Gastroesophageal sphincter (tissue), 4 donors: Measurements from ENCODE around the gene PIK3R2. TPM values are rescaled to one million over a fixed set of nuclear protein-coding genes. Genes with fewer than 3 reads are reported as not detected.
"Not testable (repeated sequence)": the region's sequence is repeated elsewhere in the genome, so short reads cannot be mapped to it uniquely, and the experiment has no call there.

Experiments
- ATAC-seq: fragments of 150-250 bp; one replicate; pipeline ENCODE4 v1.9.1; 2016; ENCODE audit warnings: mild to moderate bottlenecking, moderate library complexity
- H3K27ac ChIP-seq, 4 donors: fragments of 200-600 bp; sonication (generic) in 3 of 4; 1 replicate in 3 of 4; 2 replicates in 1 of 4; pipeline ENCODE4 v1.5.1; 2016 to 2019
- H3K27me3 ChIP-seq: fragments of 200-600 bp; sonication (generic); one replicate; pipeline ENCODE4 v1.5.1; 2019
- H3K36me3 ChIP-seq, 2 donors: fragments of 200-600 bp; sonication (generic); one replicate each; pipeline ENCODE4 v1.5.1; 2019; ENCODE audit warnings: control low read depth in 1 of 2
- H3K4me1 ChIP-seq, 3 donors: fragments of 200-600 bp; sonication (generic); 1 replicate in 2 of 3; 2 replicates in 1 of 3; pipeline ENCODE4 v1.5.1; 2016 to 2019; ENCODE audit warnings: control low read depth in 2 of 3
- H3K4me3 ChIP-seq, 2 donors: fragments of 200-600 bp; sonication (generic); one replicate each; pipeline ENCODE4 v1.5.1; 2019; ENCODE audit warnings: mild to moderate bottlenecking in 1 of 2, moderate library complexity in 1 of 2
- H3K9me3 ChIP-seq, 3 donors: fragments of 200-600 bp; sonication (generic); one replicate each; pipeline ENCODE4 v1.5.1; 2017 to 2019; ENCODE audit warnings: control low read depth in 2 of 3
- CTCF ChIP-seq, 4 experiments: fragments of 200-600 bp in 2 of 4; fragments of 450-650 bp in 2 of 4; sonication (generic) in 1 of 4; IDR thresholded peaks; one replicate each; pipeline ENCODE4 v1.5.1; 2017 to 2019; ENCODE audit warnings: antibody characterized with exemption in 4 of 4, mild to moderate bottlenecking in 2 of 4, moderate library complexity in 2 of 4
- EP300 ChIP-seq: sonication (generic); formaldehyde crosslinking; IDR thresholded peaks from one replicate; pipeline ENCODE4 v1.6.1; 2017; ENCODE audit warnings: antibody characterized with exemption, mild to moderate bottlenecking
- POLR2A ChIP-seq, 2 donors: fragments of 450-650 bp; IDR thresholded peaks; one replicate each; pipeline ENCODE4 v1.6.1; 2017; ENCODE audit warnings: antibody characterized with exemption in 2 of 2, mild to moderate bottlenecking in 2 of 2, moderate library complexity in 1 of 2
- POLR2AphosphoS5 ChIP-seq: sonication (generic); formaldehyde crosslinking; IDR thresholded peaks from one replicate; pipeline ENCODE4 v1.6.1; 2017; ENCODE audit warnings: antibody characterized with exemption
- WGBS, 2 donors: methylation state at CpG; one replicate each; pipeline ENCODE4 v1.1.5; 2018; ENCODE audit warnings: low coverage in 1 of 2; 5-methylcytosine and 5-hydroxymethylcytosine counted together
- total RNA-seq, 4 donors: library from RNA; depleted of rRNA; stranded (reverse); fragments of >200 nt; gene quantifications; one replicate each; pipeline ENCODE4 v1.1.0, GENCODE V29; 2016

PIK3R2 gene
- total RNA-seq, 4 donors from 2014 or later, result 5.3 to 30.1 (median 22.7) TPM

GRCh38 chr19:18157465-18158063, 4.6 kb downstream of the PIK3R2 start:
- TF ChIP-seq POLR2A (IDR thresholded peaks at IDR 0.05) (no peak), EP300 (no peak)
- peak overlapping the region; percentile 10 to 85 (median 83) for H3K27ac ChIP-seq
- peaks cover 0 to 73% (median 33%) of the 10 kb centered on the region in 3 donors for H3K4me1 ChIP-seq
- peaks cover 0 to 16% of the 10 kb centered on the region in 2 donors for H3K36me3 ChIP-seq
- H3K27me3 ChIP-seq, result no peaks in the 10 kb centered on the region
- ATAC-seq, result no peak
- no peaks in the 10 kb centered on the region for H3K9me3 ChIP-seq
- H3K4me3 ChIP-seq, result no peak overlapping the region
- 0 to 32% methylated on average over 1 to 11 of the region's 18 CpGs for WGBS, 2 donors

- H3K27ac ChIP-seq, result peak overlapping the region in 2 of 4 donors; percentile 82 to 84
- WGBS, 2 donors, result 75 to 82% methylated on average over 3 to 4 of the region's 4 CpGs
- TF ChIP-seq CTCF (IDR thresholded peaks at IDR 0.05) (no peak), EP300 (no peak), POLR2AphosphoS5 (no peak), POLR2A (IDR thresholded peaks at IDR 0.05) (no peak)
Measured at GRCh38 chr19:18158467-18158866, 5.5 kb downstream of the PIK3R2 start.

GRCh38 chr19:18159059-18159616, 6.2 kb downstream of the PIK3R2 start:
- peaks cover 0 to 32% of the 10 kb centered on the region in 2 donors for H3K36me3 ChIP-seq
- not testable (repeated sequence) for ATAC-seq, H3K9me3 ChIP-seq, H3K27me3 ChIP-seq, H3K27ac ChIP-seq, H3K4me3 ChIP-seq
- 40 to 76% methylated on average over 1 to 6 of the region's 6 CpGs for WGBS, 2 donors
- H3K4me1 ChIP-seq, result peaks cover 0 to 66% (median 28%) of the 10 kb centered on the region in 3 donors

More at GRCh38 chr19:18158467-18158866, 5.5 kb downstream of the PIK3R2 start:
- no peak for ATAC-seq
- H3K9me3 ChIP-seq, result no peaks in the 10 kb centered on the region
- no peaks in the 10 kb centered on the region for H3K27me3 ChIP-seq
- peaks cover 0 to 72% (median 33%) of the 10 kb centered on the region in 3 donors for H3K4me1 ChIP-seq
- H3K36me3 ChIP-seq, result peaks cover 0 to 25% of the 10 kb centered on the region in 2 donors
- H3K4me3 ChIP-seq, result no peak overlapping the region

- no peaks in the 10 kb centered on the region for H3K27me3 ChIP-seq
- no peak overlapping the region for H3K4me3 ChIP-seq
- H3K9me3 ChIP-seq, result no peaks in the 10 kb centered on the region
- WGBS, 2 donors, result 96% methylated on average over 5 of the region's 10 CpGs; no CpG with 5 or more reads in 1 of the 2 donors
- peak overlapping the region in 2 of 4 donors; percentile 85 for H3K27ac ChIP-seq
- no peak for ATAC-seq
- TF ChIP-seq EP300, result no peak
- TF ChIP-seq POLR2A (IDR thresholded peaks at IDR 0.05), result no peak
- TF ChIP-seq CTCF (IDR thresholded peaks at IDR 0.05), result no peak
- TF ChIP-seq POLR2AphosphoS5, result no peak
- H3K4me1 ChIP-seq, result peaks cover 0 to 59% (median 24%) of the 10 kb centered on the region in 3 donors
- H3K36me3 ChIP-seq, result peaks cover 0 to 39% of the 10 kb centered on the region in 2 donors
Measured at GRCh38 chr19:18159810-18160209, 6.8 kb downstream of the PIK3R2 start.

- no CpG with 5 or more reads among the region's 13 CpGs for WGBS, 2 donors
- Histone ChIP-seq H3K4me1 (peaks cover 0 to 52% (median 24%) of the 10 kb centered on the region in 3 donors), H3K27me3 (no peaks in the 10 kb centered on the region), H3K4me3 (peak overlapping the region; percentile 28 to 55), H3K36me3 (peaks cover 0 to 45% of the 10 kb centered on the region in 2 donors), H3K27ac (peak overlapping the region; percentile 40 to 85 (median 85)), H3K9me3 (no peaks in the 10 kb centered on the region)
- no peak for TF ChIP-seq EP300
- no peak for TF ChIP-seq POLR2AphosphoS5
- no peak for ATAC-seq
Measured at GRCh38 chr19:18160493-18160970, 7.6 kb downstream of the PIK3R2 start.

GRCh38 chr19:18160971-18161635, 8.1 kb downstream of the PIK3R2 start:
- WGBS, 2 donors, result 0% methylated on average over 1 of the region's 66 CpGs; no CpG with 5 or more reads in 1 of the 2 donors
- Histone ChIP-seq H3K4me3 (peak overlapping the region; percentile 28 to 55), H3K27me3 (no peaks in the 10 kb centered on the region), H3K4me1 (peaks cover 0 to 46% (median 24%) of the 10 kb centered on the region in 3 donors), H3K27ac (peak overlapping the region; percentile 40 to 85 (median 85)), H3K36me3 (peaks cover 0 to 45% of the 10 kb centered on the region in 2 donors), H3K9me3 (no peaks in the 10 kb centered on the region)
- ATAC-seq, result peak; percentile 89
- TF ChIP-seq CTCF (IDR thresholded peaks at IDR 0.05) (peak in 3 of 4 experiments; percentile 70 to 79 (median 74)), POLR2AphosphoS5 (no peak)
